GM13976 (cell line): ENCODE data around the gene CDYL.

Source experiments
- DNase-seq: peaks from one replicate; pipeline ENCODE4 v3.0.0; 2012; ENCODE audit warnings: low spot score
- in situ Hi-C: fragments of 300-500 bp; cut with MboI; formaldehyde crosslinking; loops from one replicate; pipeline ENCODE4 v1.12.0; 2022; ENCODE audit warnings: low sequenced_read_pairs, mixed read lengths, inconsistent platforms; ENCODE audit not compliant: unreplicated experiment
- TF ChIP-seq, protein P1 (sequence below): IDR thresholded peaks from 2 replicates; pipeline ENCODE4 v1.5.1; 2012; ENCODE audit warnings: borderline replicate concordance, mild to moderate bottlenecking; ENCODE audit not compliant: insufficient read depth; ENCODE audit errors: extremely low read depth, missing control alignments, control extremely low read depth

The CDYL gene

DNA sequence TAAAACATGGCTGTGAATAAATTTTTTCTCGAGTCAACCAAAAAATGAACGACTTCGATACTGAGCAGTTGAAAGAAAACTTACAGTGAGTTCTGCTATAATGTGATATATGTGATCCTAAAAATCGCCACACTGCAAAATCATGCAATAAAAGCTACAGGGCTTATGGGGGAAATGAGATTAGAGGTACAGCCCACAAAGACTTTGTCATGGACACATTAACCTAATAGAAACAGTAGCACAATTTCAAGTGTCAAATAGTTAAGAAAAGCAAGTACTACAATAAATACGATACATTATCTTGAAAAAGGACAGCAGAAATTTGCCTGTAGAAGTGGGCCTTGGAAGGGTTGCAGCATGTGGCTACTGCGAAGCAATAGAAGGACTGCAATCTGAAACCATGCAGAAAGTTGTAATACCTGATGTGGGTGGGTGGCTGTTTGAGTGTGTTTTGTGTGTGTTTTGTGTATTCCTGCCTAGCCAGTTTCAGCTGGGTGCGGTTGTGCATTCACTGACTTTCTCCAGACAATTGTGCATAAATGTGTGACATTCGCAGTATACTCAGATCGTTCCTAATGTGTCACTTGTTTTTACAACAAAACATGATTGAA lies 148.6 kb downstream of the CDYL start:
- TF ChIP-seq, protein P1, sequence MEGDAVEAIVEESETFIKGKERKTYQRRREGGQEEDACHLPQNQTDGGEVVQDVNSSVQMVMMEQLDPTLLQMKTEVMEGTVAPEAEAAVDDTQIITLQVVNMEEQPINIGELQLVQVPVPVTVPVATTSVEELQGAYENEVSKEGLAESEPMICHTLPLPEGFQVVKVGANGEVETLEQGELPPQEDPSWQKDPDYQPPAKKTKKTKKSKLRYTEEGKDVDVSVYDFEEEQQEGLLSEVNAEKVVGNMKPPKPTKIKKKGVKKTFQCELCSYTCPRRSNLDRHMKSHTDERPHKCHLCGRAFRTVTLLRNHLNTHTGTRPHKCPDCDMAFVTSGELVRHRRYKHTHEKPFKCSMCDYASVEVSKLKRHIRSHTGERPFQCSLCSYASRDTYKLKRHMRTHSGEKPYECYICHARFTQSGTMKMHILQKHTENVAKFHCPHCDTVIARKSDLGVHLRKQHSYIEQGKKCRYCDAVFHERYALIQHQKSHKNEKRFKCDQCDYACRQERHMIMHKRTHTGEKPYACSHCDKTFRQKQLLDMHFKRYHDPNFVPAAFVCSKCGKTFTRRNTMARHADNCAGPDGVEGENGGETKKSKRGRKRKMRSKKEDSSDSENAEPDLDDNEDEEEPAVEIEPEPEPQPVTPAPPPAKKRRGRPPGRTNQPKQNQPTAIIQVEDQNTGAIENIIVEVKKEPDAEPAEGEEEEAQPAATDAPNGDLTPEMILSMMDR: no peak
- no peak for DNase-seq
- in situ Hi-C loops: no loop called here

- TF ChIP-seq, protein P1: no peak
Observed at GRCh38 chr6:4925580-4925979, 149.4 kb downstream of the CDYL start.

GRCh38 chr6:4928426-4928825 lies 152.2 kb downstream of the CDYL start:
- TF ChIP-seq, protein P1: no peak
- DNase-seq: no peak
- in situ Hi-C loops: no loop called here

More at GRCh38 chr6:4925580-4925979, 149.4 kb downstream of the CDYL start:
- in situ Hi-C loops: no loop called here
- no peak for DNase-seq

DNA sequence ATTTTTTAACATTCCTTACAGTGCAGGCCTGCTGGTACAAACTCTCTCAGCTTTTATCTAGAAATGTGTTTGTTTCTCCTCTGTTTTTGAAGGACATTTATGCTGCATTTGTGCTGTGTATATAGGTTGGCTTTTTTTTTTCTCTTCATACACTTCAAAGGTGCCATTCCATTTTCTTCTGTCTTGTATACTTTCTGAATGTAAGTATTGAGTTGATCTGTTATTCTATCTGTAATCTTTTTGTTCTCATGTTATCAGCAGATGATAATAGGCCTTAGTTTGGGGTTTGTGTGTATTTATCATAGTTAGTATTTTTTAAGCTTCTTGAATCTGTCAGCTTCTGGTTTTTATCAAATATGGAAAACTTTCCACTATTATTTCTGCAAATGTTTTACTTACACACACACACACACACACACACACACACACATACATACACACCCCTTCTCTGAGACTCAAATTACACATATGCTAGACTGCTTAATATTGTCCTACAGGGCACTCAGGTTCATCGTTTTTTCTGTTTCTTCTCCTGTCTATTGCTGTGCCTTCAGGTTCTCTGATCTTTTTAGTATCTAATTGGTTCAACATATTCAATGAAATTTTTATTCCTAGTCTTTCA lies 153.0 kb downstream of the CDYL start:
- TF ChIP-seq, protein P1: no peak
- in situ Hi-C loops: no loop called here
- no peak for DNase-seq

DNA sequence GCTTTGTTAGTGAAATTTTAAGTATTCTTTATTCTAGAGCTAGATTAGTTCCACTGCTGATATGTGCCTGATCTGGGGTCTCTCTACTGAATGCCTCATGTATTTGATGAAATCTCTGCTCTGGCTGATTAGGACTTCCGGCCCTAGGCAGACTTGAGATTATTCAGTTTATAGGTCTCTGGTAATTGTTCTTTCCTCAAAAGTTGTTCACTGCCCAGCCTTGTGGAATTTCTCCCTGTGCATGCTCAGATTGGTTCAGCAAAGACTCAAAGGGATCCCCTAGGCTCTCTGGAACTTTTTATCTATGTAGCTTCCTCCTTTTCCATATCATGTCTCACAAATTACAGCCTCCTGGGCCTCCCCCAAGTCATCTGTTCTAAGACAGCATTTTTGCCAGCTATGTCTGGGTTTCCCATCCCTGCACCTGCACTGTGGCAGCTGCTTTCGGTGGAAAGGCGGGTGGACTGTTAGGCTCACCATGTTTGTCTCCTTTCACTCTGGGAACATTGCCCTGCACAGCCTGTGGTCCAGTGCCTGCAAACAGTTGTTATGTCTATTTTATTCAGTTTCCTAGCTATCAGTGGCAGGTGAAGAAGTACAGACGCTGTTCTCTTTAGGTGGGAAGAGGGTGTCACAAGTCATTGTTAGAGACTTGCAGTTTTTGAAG lies 154.0 kb downstream of the CDYL start:
- in situ Hi-C loops: no loop called here
- no peak for DNase-seq

GRCh38 chr6:4931530-4932227 lies 155.5 kb downstream of the CDYL start:
- TF ChIP-seq, protein P1: no peak
- in situ Hi-C loops: no loop called here
- DNase-seq: no peak

More for the DNA sequence above, 154.0 kb downstream of the CDYL start:
- TF ChIP-seq, protein P1: no peak
